HEK293T (cell line): ENCODE data around the gene ATP6V0E1.

ENCODE experiments used
- FOXK2 ChIP-seq: fragments of 450-650 bp; IDR thresholded peaks from 2 replicates; pipeline ENCODE4 v1.6.1; 2016; ENCODE audit warnings: mild to moderate bottlenecking
- HDGF ChIP-seq: fragments of 450-650 bp; IDR thresholded peaks from 2 replicates; pipeline ENCODE4 v1.6.1; 2017; ENCODE audit warnings: antibody characterized with exemption, borderline replicate concordance
- PKNOX1 ChIP-seq: fragments of 450-650 bp; IDR thresholded peaks from 2 replicates; pipeline ENCODE4 v1.6.1; 2016
- SP1 ChIP-seq: fragments of 450-650 bp; IDR thresholded peaks from 2 replicates; pipeline ENCODE4 v1.6.1; 2017
- SUZ12 ChIP-seq: fragments of 450-650 bp; IDR thresholded peaks from 2 replicates; pipeline ENCODE4 v1.6.1; 2016; ENCODE audit warnings: mild to moderate bottlenecking
- TARDBP ChIP-seq: fragments of 450-650 bp; IDR thresholded peaks from 2 replicates; pipeline ENCODE4 v1.6.1; 2016

GRCh38 chr5:173057062-173057924, 73.7 kb downstream of the ATP6V0E1 start:
- TF ChIP-seq PKNOX1 (peak; percentile 100), SP1 (peak; percentile 47; the same call in 1 of the 2 replicates), TARDBP (no peak), HDGF (no peak), FOXK2 (no peak), SUZ12 (no peak)
